GM19035 (cell line): ENCODE results near the gene PITPNM2.
A peak's percentile ranks its signal among the peaks of the same experiment; 100 is the strongest.

Source experiments
- ATAC-seq: cut with Tn5 transposase; IDR thresholded peaks from one replicate; pipeline ENCODE4 v1.9.1; 2021; ENCODE audit not compliant: unreplicated experiment

Gene PITPNM2

GRCh38 chr12:123150744-123151456, at the start of gene PITPNM2:
TSS of gene PITPNM2 (minus strand) at chr12:123151090. CDS start at chr12:123034590, 116,500 bp downstream.
- peak; percentile 52 for ATAC-seq

GRCh38 chr12:123200414-123200813, 49.5 kb upstream of the PITPNM2 start:
- no peak for ATAC-seq

GRCh38 chr12:123199936-123200335, 49.0 kb upstream of the PITPNM2 start:
- no peak for ATAC-seq

GRCh38 chr12:123187637-123188036, 36.7 kb upstream of the PITPNM2 start:
- ATAC-seq, result no peak

- ATAC-seq, result no peak
These were observed 29.3 kb upstream of the PITPNM2 start for GRCh38 chr12:123180171-123180570.

- no peak for ATAC-seq
These were observed 21.1 kb upstream of the PITPNM2 start for GRCh38 chr12:123171967-123172366.

- ATAC-seq, result no peak
These were observed 16.4 kb upstream of the PITPNM2 start for GRCh38 chr12:123167329-123167728.

GRCh38 chr12:123165537-123165936, 14.6 kb upstream of the PITPNM2 start:
- ATAC-seq, result no peak

- no peak for ATAC-seq
These were observed 13.9 kb upstream of the PITPNM2 start for GRCh38 chr12:123164710-123165261.

GRCh38 chr12:123164222-123164621, 13.3 kb upstream of the PITPNM2 start:
- no peak for ATAC-seq

- no peak for ATAC-seq
These were observed 12.3 kb upstream of the PITPNM2 start for GRCh38 chr12:123163227-123163626.

GRCh38 chr12:123160801-123161487, 10.1 kb upstream of the PITPNM2 start:
- no peak for ATAC-seq

GRCh38 chr12:123153906-123154305, 3.0 kb upstream of the PITPNM2 start:
- no peak for ATAC-seq

- no peak for ATAC-seq
These were observed 1.9 kb upstream of the PITPNM2 start for GRCh38 chr12:123152833-123153232.

GRCh38 chr12:123151457-123152454, 866 bp upstream of the PITPNM2 start:
- ATAC-seq, result no peak

- ATAC-seq, result peak; percentile 29
These were observed 581 bp downstream of the PITPNM2 start for GRCh38 chr12:123150275-123150743.

GRCh38 chr12:123149501-123150274, 1.2 kb downstream of the PITPNM2 start:
- no peak for ATAC-seq

- no peak for ATAC-seq
These were observed 1.8 kb downstream of the PITPNM2 start for GRCh38 chr12:123149088-123149487.

- no peak for ATAC-seq
These were observed 2.2 kb downstream of the PITPNM2 start for GRCh38 chr12:123148655-123149054.

- no peak for ATAC-seq
These were observed 2.7 kb downstream of the PITPNM2 start for GRCh38 chr12:123148223-123148622.
